ENCODE data around the gene PTGES2. TPM values are rescaled to one million over a fixed set of nuclear protein-coding genes. Genes with fewer than 3 reads are reported as not detected.

PTGES2 gene
- total RNA-seq, 1 donor from 2014 or later, result 44.1 TPM

GRCh38 chr9:128145536-128145935, 18.0 kb upstream of the PTGES2 start:
- Histone ChIP-seq H3K4me3 (ENCODE audit: insufficient read depth, low read depth, low read length) (no peak overlapping the region), H3K9me3 (ENCODE audit: insufficient read depth, low read depth, low read length) (no peaks in the 10 kb centered on the region), H3K79me2 (ENCODE audit: insufficient read depth, low read length) (no peaks in the 10 kb centered on the region), H3K4me2 (ENCODE audit: low read length) (no peak overlapping the region), H2AFZ (ENCODE audit: low read depth, low read length) (no peak overlapping the region), H3K9ac (ENCODE audit: low read length) (no peak overlapping the region), H3K36me3 (ENCODE audit: insufficient read depth, low read length) (no peaks in the 10 kb centered on the region), H4K20me1 (ENCODE audit: insufficient read depth, low read length) (no peaks in the 10 kb centered on the region), H3K4me1 (ENCODE audit: insufficient read depth, low read length) (no peaks in the 10 kb centered on the region), H3K27ac (ENCODE audit: low read depth, low read length) (no peak overlapping the region), H3K27me3 (ENCODE audit: insufficient read depth, low read length) (no peaks in the 10 kb centered on the region)
- DNase-seq (ENCODE audit: low read depth) (no peak), FAIRE-seq (no peak)
- Mint-ChIP-seq H3K36me3 (ENCODE audit: low read depth, unreplicated experiment) (no peaks in the 10 kb centered on the region), H3K9me3 (ENCODE audit: unreplicated experiment) (no peaks in the 10 kb centered on the region), H3K27me3 (ENCODE audit: low read depth, unreplicated experiment) (peaks cover 28% of the 10 kb centered on the region), H3K27ac (ENCODE audit: unreplicated experiment) (no peak overlapping the region), H3K4me3 (ENCODE audit: unreplicated experiment) (no peak overlapping the region), H3K4me1 (ENCODE audit: low read depth, unreplicated experiment) (peaks cover 6% of the 10 kb centered on the region)
- no peak for TF ChIP-seq CTCF (IDR thresholded peaks at IDR 0.05; ENCODE audit: insufficient read depth, low read depth, low read length)
- no peak for TF ChIP-seq EZH2 (IDR thresholded peaks at IDR 0.05; ENCODE audit: insufficient read depth, low read length)

GRCh38 chr9:128144239-128145181, 17.0 kb upstream of the PTGES2 start:
- Histone ChIP-seq H2AFZ (ENCODE audit: low read depth, low read length) (no peak overlapping the region), H3K9me3 (ENCODE audit: insufficient read depth, low read depth, low read length) (no peaks in the 10 kb centered on the region), H3K27me3 (ENCODE audit: insufficient read depth, low read length) (no peaks in the 10 kb centered on the region), H3K36me3 (ENCODE audit: insufficient read depth, low read length) (no peaks in the 10 kb centered on the region), H3K4me2 (ENCODE audit: low read length) (no peak overlapping the region), H3K4me1 (ENCODE audit: insufficient read depth, low read length) (no peaks in the 10 kb centered on the region), H3K79me2 (ENCODE audit: insufficient read depth, low read length) (no peaks in the 10 kb centered on the region), H3K9ac (ENCODE audit: low read length) (no peak overlapping the region), H4K20me1 (ENCODE audit: insufficient read depth, low read length) (no peaks in the 10 kb centered on the region), H3K27ac (ENCODE audit: low read depth, low read length) (no peak overlapping the region), H3K4me3 (ENCODE audit: insufficient read depth, low read depth, low read length) (no peak overlapping the region)
- Mint-ChIP-seq H3K27me3 (ENCODE audit: low read depth, unreplicated experiment) (peaks cover 23% of the 10 kb centered on the region), H3K4me1 (ENCODE audit: low read depth, unreplicated experiment) (peaks cover 6% of the 10 kb centered on the region), H3K9me3 (ENCODE audit: unreplicated experiment) (no peaks in the 10 kb centered on the region), H3K4me3 (ENCODE audit: unreplicated experiment) (no peak overlapping the region), H3K27ac (ENCODE audit: unreplicated experiment) (no peak overlapping the region), H3K36me3 (ENCODE audit: low read depth, unreplicated experiment) (no peaks in the 10 kb centered on the region)
- FAIRE-seq, result no peak
- no peak for DNase-seq (ENCODE audit: low read depth)
- TF ChIP-seq EZH2 (IDR thresholded peaks at IDR 0.05; ENCODE audit: insufficient read depth, low read length) (no peak), CTCF (IDR thresholded peaks at IDR 0.05; ENCODE audit: insufficient read depth, low read depth, low read length) (no peak)
